GM20431 (cell line): ENCODE data around the gene GPR152.
"Not testable (repeated sequence)": the region's sequence is repeated elsewhere in the genome, so short reads cannot be mapped to it uniquely, and the experiment has no call there.

Experiments used
- in situ Hi-C: fragments of 300-500 bp; cut with MseI, MboI; formaldehyde crosslinking; loops from one replicate; pipeline ENCODE4 v1.15.0; 2020; ENCODE audit warnings: low sequenced_read_pairs; ENCODE audit not compliant: unreplicated experiment

GPR152 gene

GRCh38 chr11:67466962-67467771 is 14.6 kb upstream of the GPR152 start:
- in situ Hi-C loops, result no loop called here

- in situ Hi-C loops, result no loop called here
Observed at GRCh38 chr11:67466367-67466766, 13.8 kb upstream of the GPR152 start.

GRCh38 chr11:67465530-67465929 is 13.0 kb upstream of the GPR152 start:
- in situ Hi-C loops, result not testable (repeated sequence)

GRCh38 chr11:67465189-67465510 is 12.6 kb upstream of the GPR152 start:
- in situ Hi-C loops, result no loop called here

GRCh38 chr11:67464411-67465188 is 12.1 kb upstream of the GPR152 start:
- in situ Hi-C loops, result no loop called here

- in situ Hi-C loops, result no loop called here
Observed at GRCh38 chr11:67463680-67464410, 11.3 kb upstream of the GPR152 start.

- in situ Hi-C loops, result no loop called here
Observed at GRCh38 chr11:67463186-67463585, 10.7 kb upstream of the GPR152 start.

GRCh38 chr11:67458266-67458665 is 5.7 kb upstream of the GPR152 start:
- in situ Hi-C loops, result no loop called here

- in situ Hi-C loops, result no loop called here
Observed at GRCh38 chr11:67457453-67457852, 4.9 kb upstream of the GPR152 start.

- in situ Hi-C loops, result no loop called here
Observed at GRCh38 chr11:67456068-67456705, 3.7 kb upstream of the GPR152 start.

- in situ Hi-C loops, result no loop called here
Observed at GRCh38 chr11:67455054-67455453, 2.5 kb upstream of the GPR152 start, which contains the start of gene CABP4. TSS of gene CABP4 (plus strand) at chr11:67455354. CDS start at chr11:67455424, 70 bp downstream.

- in situ Hi-C loops, result no loop called here
Observed at GRCh38 chr11:67453816-67454732, 1.5 kb upstream of the GPR152 start.

GRCh38 chr11:67451658-67451976 is 912 bp downstream of the GPR152 start:
- in situ Hi-C loops, result no loop called here

GRCh38 chr11:67450796-67451657 is 1.5 kb downstream of the GPR152 start:
- in situ Hi-C loops, result no loop called here

GRCh38 chr11:67449116-67449844 is 3.2 kb downstream of the GPR152 start:
- in situ Hi-C loops, result no loop called here

- in situ Hi-C loops, result no loop called here
Observed at GRCh38 chr11:67448220-67448609, 4.3 kb downstream of the GPR152 start.

- in situ Hi-C loops, result no loop called here
Observed at GRCh38 chr11:67445515-67445914, 7.0 kb downstream of the GPR152 start.
